ENCODE results near the gene MRPS30.

MRPS30 gene

GRCh38 chr5:44845777-44846176 lies 37.0 kb downstream of the MRPS30 start:
- no peak overlapping the region for H3K4me3 Mint-ChIP-seq
- no peaks in the 10 kb centered on the region for H3K4me1 Mint-ChIP-seq
- ATAC-seq (no peak), DNase-seq (no peak)
- H3K27me3 Mint-ChIP-seq = no peaks in the 10 kb centered on the region
- H3K27ac Mint-ChIP-seq = no peak overlapping the region
- H3K9me3 Mint-ChIP-seq = no peaks in the 10 kb centered on the region

- ATAC-seq = no peak
- no peak overlapping the region for H3K27ac Mint-ChIP-seq
- no peaks in the 10 kb centered on the region for H3K4me1 Mint-ChIP-seq
- no peaks in the 10 kb centered on the region for H3K27me3 Mint-ChIP-seq
- H3K9me3 Mint-ChIP-seq = peaks cover 0 to 2% of the 10 kb centered on the region in 2 donors
- DNase-seq = no peak
- no peak overlapping the region for H3K4me3 Mint-ChIP-seq
Observed at GRCh38 chr5:44847206-44847852, 38.6 kb downstream of the MRPS30 start.

- H3K9me3 Mint-ChIP-seq = no peaks in the 10 kb centered on the region
- no peak for ATAC-seq
- H3K4me3 Mint-ChIP-seq = no peak overlapping the region
- no peak overlapping the region for H3K27ac Mint-ChIP-seq
- no peaks in the 10 kb centered on the region for H3K4me1 Mint-ChIP-seq
- H3K27me3 Mint-ChIP-seq = peaks cover 7% of the 10 kb centered on the region
- DNase-seq = no peak
Observed at GRCh38 chr5:44860267-44860666, 51.5 kb downstream of the MRPS30 start.

- Mint-ChIP-seq H3K27me3 (peaks cover 7% of the 10 kb centered on the region), H3K27ac (no peak overlapping the region), H3K4me3 (no peak overlapping the region), H3K4me1 (no peaks in the 10 kb centered on the region), H3K9me3 (no peaks in the 10 kb centered on the region)
- ATAC-seq = no peak
- no peak for DNase-seq
Observed at GRCh38 chr5:44862808-44863207, 54.1 kb downstream of the MRPS30 start.

All from stimulated activated naive CD8-positive, alpha-beta T cell treated with anti-CD3 and anti-CD28 coated beads, Interleukin-15, amount 100 ng/mL, for 72 hours (primary cell).